Heart left ventricle (tissue), 16 donors: ENCODE results near the gene ABCC6. TPM values are rescaled to one million over a fixed set of nuclear protein-coding genes. Genes with fewer than 3 reads are reported as not detected.
"Not testable (repeated sequence)": the region's sequence is repeated elsewhere in the genome, so short reads cannot be mapped to it uniquely, and the experiment has no call there.

ENCODE experiments used
- ATAC-seq, 4 donors: fragments of 200-7000 bp; cut with Tn5 transposase; one replicate each; pipeline ENCODE4 v1.9.1; 2020 to 2022; ENCODE audit warnings: moderate library complexity in 4 of 4, mild to moderate bottlenecking in 3 of 4, moderate number of reproducible peaks in 1 of 4
- DNase-seq, 5 donors: peaks; one replicate each; pipeline ENCODE4 v3.0.0-alpha.2; 2020
- H3K27ac ChIP-seq, 12 donors: fragments of 200-600 bp; sonication (generic) in 4 of 12; one replicate each; pipeline versions ENCODE4 v1.5.0 to v1.8.0; 2016 to 2022; ENCODE audit warnings: mild to moderate bottlenecking in 2 of 12
- H3K27me3 ChIP-seq, 9 donors: fragments of 200-600 bp; sonication (generic) in 2 of 9; one replicate each; pipeline versions ENCODE4 v1.5.1 to v1.8.0; 2016 to 2022; ENCODE audit warnings: mild to moderate bottlenecking in 3 of 9
- H3K36me3 ChIP-seq, 9 donors: fragments of 200-600 bp; sonication (generic) in 2 of 9; one replicate each; pipeline versions ENCODE4 v1.5.0 to v1.8.0; 2018 to 2022; ENCODE audit warnings: mild to moderate bottlenecking in 2 of 9
- H3K4me1 ChIP-seq, 12 donors: fragments of 200-600 bp; sonication (generic) in 4 of 12; one replicate each; pipeline versions ENCODE4 v1.5.0 to v1.8.0; 2016 to 2022; ENCODE audit warnings: mild to moderate bottlenecking in 3 of 12
- H3K4me3 ChIP-seq, 12 donors: fragments of 200-600 bp; sonication (generic) in 4 of 12; one replicate each; pipeline versions ENCODE4 v1.5.0 to v1.8.0; 2017 to 2022; ENCODE audit warnings: mild to moderate bottlenecking in 9 of 12, moderate library complexity in 4 of 12
- H3K9me3 ChIP-seq, 12 donors: fragments of 200-600 bp; sonication (generic) in 4 of 12; one replicate each; pipeline versions ENCODE4 v1.5.0 to v1.8.0; 2016 to 2022; ENCODE audit warnings: mild to moderate bottlenecking in 1 of 12
- CTCF ChIP-seq, 12 donors: fragments of 200-600 bp; sonication (generic) in 4 of 12; IDR thresholded peaks; one replicate each; pipeline versions ENCODE4 v1.5.0 to v1.8.0; 2018 to 2022; ENCODE audit warnings: antibody characterized with exemption in 12 of 12, mild to moderate bottlenecking in 5 of 12
- POLR2A ChIP-seq, 2 donors: fragments of 450-650 bp; IDR thresholded peaks; one replicate each; pipeline ENCODE4 v1.6.1; 2017; ENCODE audit warnings: antibody characterized with exemption in 2 of 2, mild to moderate bottlenecking in 2 of 2, moderate library complexity in 2 of 2
- WGBS, 4 donors: extraction: QIAGEN DNeasy Blood & Tissue Kit in 2 of 4; methylation state at CpG; one replicate each; pipeline versions ENCODE4 v1.1.5 to v1.1.7; 2013 to 2018; 5-methylcytosine and 5-hydroxymethylcytosine counted together
- intact Hi-C, 10 donors: fragments of 100-400 bp; cut with DNase I; formaldehyde crosslinking; loops; one replicate each; pipeline versions ENCODE4 v1.11.1 to v1.14.2; 2022
- polyA plus RNA-seq, 2 donors: library from polyadenylated mRNA; stranded (reverse); fragments of 200-250 nt; gene quantifications; one replicate each; pipeline ENCODE4 v1.2.3, GENCODE V29; 2013
- total RNA-seq, 9 donors: library from RNA; depleted of rRNA in 2 of 9; stranded (reverse); fragments of >200 nt in 2 of 9; fragmentation: NEBNext Ultra II Directional in 3 of 9; extraction: Animal tissue kit (Norgen Biotek cat#: 25700) in 3 of 9; gene quantifications; one replicate each; pipeline versions ENCODE4 v1.1.0 to v1.2.4, GENCODE V29; 2016 to 2023
- donor health status: ischemic (EF 13 %, LVEDD 7.1; RV severe dilation, severe dysfunction).
- donor health status: healthy with polysubstance abuse.
- donor health status: DM: no; HTN: yes; CAD: no.
- donor health status: DM: no; HTN: no; CAD: no.
- donor health status: ischemic (EF 25% LVEDD 6.9; RV normal size, moderate dysfunction).
- donor health status: ischemic (EF 25% LVEDD 5.7; RV mildly dilated, moderate dysfunction).
- donor health status: healthy.
- donor health status: DM: yes; HTN: yes; CAD: no.
- donor health status: ischemic (EF 35%, LVEDD 5.7; RV mildly dilated, moderate dysfunction).
- donor health status: nonischemic (EF 11% LVEDD 7.7; RV severe dilation, severe dysfunction).
- donor health status: DM: yes; HTN: yes; CAD: no.
- donor health status: PGD.
- donor health status: ischemic (EF 29% LVEDD 5.4; RV normal size, mild dysfunction).
- donor health status: nonischemic (EF 23%, LVEDD 6.1; RV moderate dilation, normal function).

The ABCC6 gene
- total and polyA plus RNA-seq, 11 donors: 0.14 to 3.8 (median 1.3) TPM; not detected in 3

- 42 to 48% (median 45%) methylated on average over 3 of the region's 3 CpGs for WGBS, 4 donors
- H3K27ac ChIP-seq: no peak overlapping the region
- no peaks in the 10 kb centered on the region for H3K9me3 ChIP-seq
- intact Hi-C loops: loop anchor here in 6 of 10 donors (5.0 to 10.0 kb wide), 5 partner anchors 323 to 773 kb away; no protein-coding TSS in a partner anchor
- H3K27me3 ChIP-seq: no peaks in the 10 kb centered on the region
- ATAC-seq (no peak), DNase-seq (no peak)
- H3K36me3 ChIP-seq: no peaks in the 10 kb centered on the region
- TF ChIP-seq CTCF (IDR thresholded peaks at IDR 0.05) (no peak), POLR2A (IDR thresholded peaks at IDR 0.05) (no peak)
- H3K4me1 ChIP-seq: no peaks in the 10 kb centered on the region
- no peak overlapping the region for H3K4me3 ChIP-seq
These were observed 26.0 kb downstream of the ABCC6 start for GRCh38 chr16:16197331-16197730.

GRCh38 chr16:16196099-16196498 is 27.2 kb downstream of the ABCC6 start:
- WGBS, 4 donors: 83 to 88% (median 86%) methylated on average over 3 of the region's 3 CpGs
- Histone ChIP-seq H3K4me3 (no peak overlapping the region), H3K9me3 (no peaks in the 10 kb centered on the region), H3K4me1 (no peaks in the 10 kb centered on the region), H3K36me3 (no peaks in the 10 kb centered on the region), H3K27ac (no peak overlapping the region), H3K27me3 (no peaks in the 10 kb centered on the region)
- DNase-seq (no peak), ATAC-seq (no peak)
- intact Hi-C loops: loop anchor here in 6 of 10 donors (5.0 to 10.0 kb wide), 5 partner anchors 321 to 771 kb away; no protein-coding TSS in a partner anchor
- TF ChIP-seq POLR2A (IDR thresholded peaks at IDR 0.05) (no peak), CTCF (IDR thresholded peaks at IDR 0.05) (no peak)

GRCh38 chr16:16191493-16192167 is 31.7 kb downstream of the ABCC6 start:
- peak overlapping the region in 1 of 12 donors; percentile 22 for H3K27ac ChIP-seq
- no peaks in the 10 kb centered on the region for H3K4me1 ChIP-seq
- no peaks in the 10 kb centered on the region for H3K36me3 ChIP-seq
- H3K9me3 ChIP-seq: no peaks in the 10 kb centered on the region
- intact Hi-C loops: loop anchor here in 7 of 10 donors (5.0 to 10.0 kb wide), 7 partner anchors 39 to 767 kb away; no protein-coding TSS in a partner anchor
- H3K27me3 ChIP-seq: no peaks in the 10 kb centered on the region
- no peak overlapping the region for H3K4me3 ChIP-seq
- ATAC-seq: no peak
- WGBS, 4 donors: 53 to 62% (median 57%) methylated on average over 7 to 8 of the region's 8 CpGs
- TF ChIP-seq CTCF (IDR thresholded peaks at IDR 0.05): no peak
- TF ChIP-seq POLR2A (IDR thresholded peaks at IDR 0.05): no peak
- peak in 1 of 5 donors; percentile 7 for DNase-seq

- intact Hi-C loops: loop anchor here in 7 of 10 donors (5.0 to 10.0 kb wide), 7 partner anchors 39 to 766 kb away; no protein-coding TSS in a partner anchor
- ATAC-seq, H3K4me1 ChIP-seq, H3K9me3 ChIP-seq, H3K27me3 ChIP-seq, H3K36me3 ChIP-seq, H3K4me3 ChIP-seq, H3K27ac ChIP-seq: not testable (repeated sequence)
- DNase-seq: peak in 1 of 5 donors; percentile 23
- 90 to 98% (median 92%) methylated on average over 12 of the region's 12 CpGs for WGBS, 4 donors
These were observed 32.3 kb downstream of the ABCC6 start for GRCh38 chr16:16190966-16191365.
